HUES6 (cell line): ENCODE measurements around the gene NT5C3A.
"Not testable (repeated sequence)": the region's sequence is repeated elsewhere in the genome, so short reads cannot be mapped to it uniquely, and the experiment has no call there.

ENCODE experiments used
- H3K27ac ChIP-seq: 2 replicates; pipeline ENCODE4 v1.7.0; 2013; ENCODE audit warnings: low read depth, mild to moderate bottlenecking, low read length, inconsistent platforms
- H3K27me3 ChIP-seq: 2 replicates; pipeline ENCODE4 v1.6.1; 2013; ENCODE audit warnings: low read length; ENCODE audit not compliant: control insufficient read depth, insufficient read depth
- H3K36me3 ChIP-seq: 2 replicates; pipeline ENCODE4 v1.6.1; 2013; ENCODE audit warnings: low read length; ENCODE audit not compliant: control insufficient read depth, insufficient read depth
- H3K4me1 ChIP-seq: 2 replicates; pipeline ENCODE4 v1.6.1; 2013; ENCODE audit warnings: low read length; ENCODE audit not compliant: control insufficient read depth, insufficient read depth
- H3K4me3 ChIP-seq: 2 replicates; pipeline ENCODE4 v1.5.1; 2013; ENCODE audit warnings: low read depth, low read length
- H3K9ac ChIP-seq: one replicate; pipeline ENCODE4 v1.6.1; 2013; ENCODE audit warnings: mild to moderate bottlenecking, low read length
- H3K9me3 ChIP-seq: 2 replicates; pipeline ENCODE4 v1.6.1; 2013; ENCODE audit warnings: low read depth, low read length; ENCODE audit not compliant: control insufficient read depth, insufficient read depth

Gene NT5C3A

GRCh38 chr7:32971967-32972366 lies 90.6 kb downstream of the NT5C3A start:
- not testable (repeated sequence) for H3K4me3 ChIP-seq, H3K9ac ChIP-seq, H3K9me3 ChIP-seq, H3K4me1 ChIP-seq, H3K27ac ChIP-seq, H3K27me3 ChIP-seq, H3K36me3 ChIP-seq

GRCh38 chr7:32967268-32967582 lies 95.4 kb downstream of the NT5C3A start:
- not testable (repeated sequence) for H3K27ac ChIP-seq, H3K4me1 ChIP-seq, H3K9ac ChIP-seq, H3K27me3 ChIP-seq, H3K4me3 ChIP-seq, H3K36me3 ChIP-seq, H3K9me3 ChIP-seq

GRCh38 chr7:32966489-32967267 lies 95.9 kb downstream of the NT5C3A start:
- not testable (repeated sequence) for H3K9ac ChIP-seq, H3K4me3 ChIP-seq, H3K27me3 ChIP-seq, H3K4me1 ChIP-seq, H3K36me3 ChIP-seq, H3K27ac ChIP-seq, H3K9me3 ChIP-seq

- H3K36me3 ChIP-seq, H3K9me3 ChIP-seq, H3K9ac ChIP-seq, H3K27me3 ChIP-seq, H3K4me3 ChIP-seq, H3K27ac ChIP-seq, H3K4me1 ChIP-seq: not testable (repeated sequence)
These were observed 98.0 kb downstream of the NT5C3A start for GRCh38 chr7:32964461-32965159.
